Measurements from ENCODE around the gene ATP12A. TPM values are rescaled to one million over a fixed set of nuclear protein-coding genes. Genes with fewer than 3 reads are reported as not detected.

The ATP12A gene
- total RNA-seq, 1 experiment from 2014 or later: not detected

DNA sequence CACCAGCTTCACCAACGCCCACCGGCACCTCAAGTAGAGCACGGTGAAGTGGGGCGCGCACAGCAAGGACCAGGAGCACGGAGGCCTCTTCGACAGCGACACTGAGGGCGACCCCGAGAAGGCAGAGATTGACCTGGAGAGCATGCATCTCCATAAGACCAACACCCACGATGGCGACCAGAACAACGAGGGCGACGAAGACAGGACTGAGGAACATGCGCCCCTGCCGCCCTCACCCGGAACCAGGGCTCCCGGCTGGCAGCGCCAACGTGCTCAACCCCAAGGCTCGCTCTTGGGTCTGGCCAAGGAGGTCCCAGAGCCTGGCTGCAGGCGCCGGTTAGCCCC lies 65.3 kb downstream of the ATP12A start:
- H3K27me3 ChIP-seq (ENCODE audit: low read length): no peaks in the 10 kb centered on the region
- no peak overlapping the region for H3K27ac ChIP-seq (ENCODE audit: low read length)
- no peaks in the 10 kb centered on the region for H3K36me3 ChIP-seq (ENCODE audit: insufficient read depth, low read length)
- no peaks in the 10 kb centered on the region for H3K4me1 ChIP-seq (ENCODE audit: low read length)
- H3K4me3 ChIP-seq (ENCODE audit: low read length): no peak overlapping the region
- H4K20me1 ChIP-seq (ENCODE audit: insufficient read depth, low read depth, low read length): no peaks in the 10 kb centered on the region
- DNase-seq: no peak
- no peak overlapping the region for H2AFZ ChIP-seq (ENCODE audit: low read length)
- no peaks in the 10 kb centered on the region for H3K79me2 ChIP-seq (ENCODE audit: low read length)
- no peak overlapping the region for H3K9ac ChIP-seq (ENCODE audit: low read length)
- H3K4me2 ChIP-seq (ENCODE audit: low read depth, low read length, poor library complexity, severe bottlenecking): no peak overlapping the region
- no peaks in the 10 kb centered on the region for H3K9me2 ChIP-seq (replicated peaks; ENCODE audit: insufficient read depth, low read length)
- no peaks in the 10 kb centered on the region for H3K9me3 ChIP-seq (ENCODE audit: low read length)

DNA sequence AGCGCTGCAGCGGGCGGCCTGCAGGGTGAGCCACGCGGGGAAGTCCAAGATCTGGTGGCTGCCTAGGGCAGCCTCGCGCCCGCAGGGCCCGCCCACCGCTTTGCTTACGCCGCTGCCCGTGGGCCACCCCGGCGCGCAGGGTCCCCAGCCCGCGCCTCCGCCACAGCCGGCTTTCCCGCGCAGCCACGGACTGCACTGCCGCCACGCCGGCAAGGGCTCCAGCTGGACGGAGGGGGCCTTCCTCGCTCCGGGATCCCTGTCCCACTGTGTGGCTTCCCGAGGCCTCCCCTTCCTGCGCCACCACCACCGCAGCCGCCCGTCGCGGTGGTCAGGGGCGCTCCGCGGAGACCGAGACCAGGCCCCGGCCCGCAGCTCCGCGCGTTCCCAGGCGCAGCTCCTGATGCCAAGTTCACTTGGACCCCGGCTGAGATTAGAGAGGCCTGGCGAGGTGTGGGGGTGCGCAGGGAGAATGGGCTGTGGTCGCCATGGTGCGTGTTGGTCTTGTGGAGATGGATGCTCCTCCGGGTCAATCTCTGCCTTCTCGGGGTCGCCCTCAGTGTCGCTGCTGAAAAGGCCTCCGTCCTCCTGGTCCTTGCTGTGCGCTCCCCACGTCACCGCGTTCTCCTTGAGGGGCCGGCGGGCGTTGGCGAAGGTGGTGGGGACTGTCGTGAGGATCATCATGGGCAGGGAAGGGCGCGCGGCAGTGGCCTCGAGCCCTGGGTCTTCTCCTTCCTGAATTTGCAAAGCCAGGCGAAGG lies 65.8 kb downstream of the ATP12A start:
- Histone ChIP-seq H2AFZ (ENCODE audit: low read length) (no peak overlapping the region), H3K4me2 (ENCODE audit: low read depth, low read length, poor library complexity, severe bottlenecking) (no peak overlapping the region), H3K4me1 (ENCODE audit: low read length) (no peaks in the 10 kb centered on the region), H3K9me2 (replicated peaks; ENCODE audit: insufficient read depth, low read length) (no peaks in the 10 kb centered on the region), H3K36me3 (ENCODE audit: insufficient read depth, low read length) (no peaks in the 10 kb centered on the region), H4K20me1 (ENCODE audit: insufficient read depth, low read depth, low read length) (no peaks in the 10 kb centered on the region), H3K79me2 (ENCODE audit: low read length) (no peaks in the 10 kb centered on the region), H3K9me3 (ENCODE audit: low read length) (no peaks in the 10 kb centered on the region), H3K27ac (ENCODE audit: low read length) (no peak overlapping the region), H3K4me3 (ENCODE audit: low read length) (no peak overlapping the region), H3K9ac (ENCODE audit: low read length) (no peak overlapping the region), H3K27me3 (ENCODE audit: low read length) (no peaks in the 10 kb centered on the region)
- DNase-seq: no peak

DNA sequence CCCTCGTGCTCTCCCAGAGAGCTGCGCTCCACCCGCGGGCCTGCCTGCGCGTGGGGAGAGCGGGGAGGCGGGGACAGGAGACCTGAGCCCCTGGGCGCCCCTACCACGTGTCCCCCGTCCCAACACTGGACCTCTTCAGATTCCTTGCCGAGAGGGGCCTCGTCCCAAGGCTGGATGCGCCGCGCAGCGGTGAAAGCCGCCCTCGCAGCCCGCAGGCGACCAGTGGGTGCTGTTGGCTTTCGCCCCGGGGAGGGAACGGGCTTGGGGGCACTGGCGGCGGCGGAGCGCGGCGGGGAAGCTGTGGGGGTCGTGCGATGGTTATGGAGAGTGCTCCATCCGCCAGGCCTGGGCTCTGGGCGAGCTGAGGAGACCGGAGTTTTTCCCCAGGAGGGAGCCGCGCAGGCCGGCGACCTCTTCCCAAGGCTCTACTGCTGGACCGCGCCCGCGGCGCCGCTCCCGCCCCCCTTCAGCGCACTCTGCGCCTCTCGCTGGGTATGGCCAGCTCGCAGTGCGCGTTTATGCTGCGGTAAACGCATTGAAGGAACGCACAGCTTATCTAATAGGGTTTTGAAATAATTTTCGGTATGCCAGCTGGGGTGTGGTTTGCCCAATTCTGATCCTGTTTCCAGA lies 66.5 kb downstream of the ATP12A start:
- Histone ChIP-seq H3K4me1 (ENCODE audit: low read length) (no peaks in the 10 kb centered on the region), H3K4me3 (ENCODE audit: low read length) (no peak overlapping the region), H3K36me3 (ENCODE audit: insufficient read depth, low read length) (no peaks in the 10 kb centered on the region), H3K9ac (ENCODE audit: low read length) (no peak overlapping the region), H2AFZ (ENCODE audit: low read length) (no peak overlapping the region), H4K20me1 (ENCODE audit: insufficient read depth, low read depth, low read length) (no peaks in the 10 kb centered on the region), H3K79me2 (ENCODE audit: low read length) (no peaks in the 10 kb centered on the region), H3K4me2 (ENCODE audit: low read depth, low read length, poor library complexity, severe bottlenecking) (no peak overlapping the region), H3K27me3 (ENCODE audit: low read length) (no peaks in the 10 kb centered on the region), H3K9me2 (replicated peaks; ENCODE audit: insufficient read depth, low read length) (no peaks in the 10 kb centered on the region), H3K27ac (ENCODE audit: low read length) (no peak overlapping the region), H3K9me3 (ENCODE audit: low read length) (no peaks in the 10 kb centered on the region)
- DNase-seq: no peak

DNA sequence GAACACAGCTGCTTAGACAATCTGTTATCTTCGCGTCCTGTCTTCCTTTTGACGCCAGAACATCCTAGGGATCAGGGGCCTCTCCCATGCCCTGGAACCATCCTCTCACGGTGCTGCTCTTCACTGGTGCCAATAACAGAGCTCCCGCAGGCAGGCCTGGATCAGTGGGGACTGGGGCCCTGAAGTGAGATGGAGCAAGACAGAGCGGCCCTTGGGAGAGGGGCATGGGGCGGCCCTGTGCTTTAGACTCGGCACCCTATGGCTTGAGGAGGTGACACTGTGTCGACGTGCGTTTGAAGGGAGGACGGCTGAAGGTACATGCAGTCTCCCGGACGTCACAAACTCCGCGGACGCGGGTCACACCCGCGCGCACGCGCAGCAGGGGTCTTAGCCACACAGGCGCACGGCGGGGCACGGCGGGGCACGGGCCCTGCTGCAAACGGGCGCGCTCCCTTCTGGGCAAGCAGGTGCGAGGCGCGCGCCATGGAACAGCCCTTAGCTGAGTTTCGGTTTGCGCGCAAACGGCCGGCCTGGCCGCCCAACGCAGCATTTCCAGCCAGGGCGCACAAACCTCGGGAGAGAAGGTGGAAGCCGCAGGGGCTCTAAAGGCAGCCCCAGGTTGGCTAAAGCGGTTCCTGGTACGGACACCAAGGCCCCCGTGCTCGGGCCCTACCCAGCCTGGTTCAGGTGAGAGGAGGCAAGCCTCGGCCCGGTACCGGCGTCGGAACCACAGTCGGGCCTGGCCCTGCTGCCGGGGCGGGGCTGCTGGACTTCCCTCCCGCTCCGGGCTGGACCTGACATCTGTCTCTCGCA lies 67.2 kb downstream of the ATP12A start:
- Histone ChIP-seq H3K36me3 (ENCODE audit: insufficient read depth, low read length) (no peaks in the 10 kb centered on the region), H3K27me3 (ENCODE audit: low read length) (no peaks in the 10 kb centered on the region), H3K9me2 (replicated peaks; ENCODE audit: insufficient read depth, low read length) (no peaks in the 10 kb centered on the region), H3K27ac (ENCODE audit: low read length) (no peak overlapping the region), H4K20me1 (ENCODE audit: insufficient read depth, low read depth, low read length) (no peaks in the 10 kb centered on the region), H3K9ac (ENCODE audit: low read length) (no peak overlapping the region), H3K9me3 (ENCODE audit: low read length) (no peaks in the 10 kb centered on the region), H3K4me1 (ENCODE audit: low read length) (no peaks in the 10 kb centered on the region), H3K4me2 (ENCODE audit: low read depth, low read length, poor library complexity, severe bottlenecking) (no peak overlapping the region), H3K4me3 (ENCODE audit: low read length) (no peak overlapping the region), H2AFZ (ENCODE audit: low read length) (no peak overlapping the region), H3K79me2 (ENCODE audit: low read length) (no peaks in the 10 kb centered on the region)
- DNase-seq: no peak

DNA sequence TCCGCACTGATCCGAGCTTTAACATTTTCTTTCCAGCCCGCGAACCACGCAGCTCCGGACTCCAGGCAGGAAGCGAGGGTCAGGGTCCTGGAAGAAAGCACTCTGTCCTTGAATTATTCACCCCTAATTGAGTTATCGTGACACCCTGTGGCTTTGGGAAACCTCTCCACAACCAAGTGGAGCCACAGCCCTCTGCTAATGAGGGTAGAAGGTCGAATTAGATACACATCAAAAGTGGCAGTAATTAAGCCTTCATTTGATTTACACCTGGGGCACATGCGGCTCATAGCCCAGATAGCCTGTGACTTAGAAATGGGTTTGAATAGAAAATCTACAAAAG lies 67.8 kb downstream of the ATP12A start:
- Histone ChIP-seq H3K79me2 (ENCODE audit: low read length) (no peaks in the 10 kb centered on the region), H3K36me3 (ENCODE audit: insufficient read depth, low read length) (no peaks in the 10 kb centered on the region), H3K4me2 (ENCODE audit: low read depth, low read length, poor library complexity, severe bottlenecking) (no peak overlapping the region), H3K9me3 (ENCODE audit: low read length) (no peaks in the 10 kb centered on the region), H3K27ac (ENCODE audit: low read length) (no peak overlapping the region), H3K9me2 (replicated peaks; ENCODE audit: insufficient read depth, low read length) (no peaks in the 10 kb centered on the region), H2AFZ (ENCODE audit: low read length) (no peak overlapping the region), H3K4me1 (ENCODE audit: low read length) (no peaks in the 10 kb centered on the region), H3K9ac (ENCODE audit: low read length) (no peak overlapping the region), H3K4me3 (ENCODE audit: low read length) (no peak overlapping the region), H3K27me3 (ENCODE audit: low read length) (no peaks in the 10 kb centered on the region), H4K20me1 (ENCODE audit: insufficient read depth, low read depth, low read length) (no peaks in the 10 kb centered on the region)
- no peak for DNase-seq

DNA sequence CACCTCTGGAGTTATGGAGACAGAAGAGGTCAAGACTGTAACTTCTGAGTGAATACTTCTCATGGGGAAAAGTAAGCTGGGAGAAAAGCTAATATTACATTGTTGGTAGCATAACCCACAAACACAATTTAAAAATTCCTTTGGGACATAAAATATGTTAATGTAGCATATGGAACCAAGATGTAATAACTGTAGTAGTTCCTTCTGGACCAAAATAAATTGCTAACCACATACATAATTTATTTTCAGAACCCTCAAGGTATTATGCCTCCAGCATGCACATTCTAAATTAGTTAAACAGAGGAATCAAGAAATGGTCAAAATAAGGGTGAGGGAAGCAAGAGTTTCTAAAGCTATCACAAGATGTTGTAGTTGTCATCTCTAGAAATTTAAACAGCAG lies 79.0 kb downstream of the ATP12A start:
- Histone ChIP-seq H3K9ac (ENCODE audit: low read length) (no peak overlapping the region), H4K20me1 (ENCODE audit: insufficient read depth, low read depth, low read length) (no peaks in the 10 kb centered on the region)

More for the DNA sequence above, 79.0 kb downstream of the ATP12A start:
- Histone ChIP-seq H3K4me2 (ENCODE audit: low read depth, low read length, poor library complexity, severe bottlenecking) (no peak overlapping the region), H3K27ac (ENCODE audit: low read length) (no peak overlapping the region), H3K4me3 (ENCODE audit: low read length) (no peak overlapping the region), H3K9me3 (ENCODE audit: low read length) (no peaks in the 10 kb centered on the region), H2AFZ (ENCODE audit: low read length) (no peak overlapping the region), H3K27me3 (ENCODE audit: low read length) (no peaks in the 10 kb centered on the region), H3K4me1 (ENCODE audit: low read length) (no peaks in the 10 kb centered on the region), H3K9me2 (replicated peaks; ENCODE audit: insufficient read depth, low read length) (no peaks in the 10 kb centered on the region), H3K79me2 (ENCODE audit: low read length) (no peaks in the 10 kb centered on the region), H3K36me3 (ENCODE audit: insufficient read depth, low read length) (no peaks in the 10 kb centered on the region)
- DNase-seq: no peak

Small RNA genes lying within 50 kb of the gene (small RNA-seq; reads per million reads assigned to genes)
- not detected for gene RNY1P7

Other genes with a start within 250 kb of the ATP12A start
- 23.1 and 33.0 TPM in 2 replicates for gene PARP4, start 167.6 kb upstream of the ATP12A start, total RNA-seq (2014; rRNA removed; shearing (Covaris generic); ENCODE audit: low replicate concordance)
- gene RNF17, start 83.8 kb downstream of the ATP12A start, total RNA-seq (2014; rRNA removed; shearing (Covaris generic); ENCODE audit: low replicate concordance): not detected in 2 replicates